Lung (tissue), 16 donors: ENCODE data around the gene DDRGK1. TPM values are rescaled to one million over a fixed set of nuclear protein-coding genes. Genes with fewer than 3 reads are reported as not detected.

Source experiments
- ATAC-seq: fragments of 200-7000 bp; cut with Tn5 transposase; one replicate; pipeline ENCODE4 v1.9.1; 2020; ENCODE audit warnings: moderate number of reproducible peaks; ENCODE audit not compliant: insufficient read depth, low FRiP score
- DNase-seq, 3 donors: peaks; one replicate each; pipeline ENCODE4 v3.0.0-alpha.2; 2013 to 2017
- H3K27ac ChIP-seq, 2 donors: one replicate each; pipeline ENCODE4 v1.5.1; 2013; ENCODE audit warnings: mild to moderate bottlenecking in 2 of 2, moderate library complexity in 2 of 2, control low read depth in 1 of 2, inconsistent platforms in 1 of 2, low read depth in 1 of 2, low read length in 1 of 2
- H3K27me3 ChIP-seq, 3 donors: one replicate each; pipeline ENCODE4 v1.5.1; 2013; ENCODE audit warnings: low read length in 2 of 3; ENCODE audit not compliant: control insufficient read depth in 3 of 3, insufficient read depth in 3 of 3
- H3K36me3 ChIP-seq, 4 donors: one replicate each; pipeline ENCODE4 v1.5.1; 2013; ENCODE audit warnings: low read length in 4 of 4, mild to moderate bottlenecking in 1 of 4, moderate library complexity in 1 of 4; ENCODE audit not compliant: control insufficient read depth in 4 of 4, insufficient read depth in 4 of 4
- H3K4me1 ChIP-seq, 5 donors: one replicate each; pipeline ENCODE4 v1.5.1; 2013; ENCODE audit warnings: low read length in 5 of 5, mild to moderate bottlenecking in 2 of 5, moderate library complexity in 1 of 5; ENCODE audit not compliant: control insufficient read depth in 5 of 5, insufficient read depth in 5 of 5
- H3K4me3 ChIP-seq: one replicate; pipeline ENCODE4 v1.5.1; 2013; ENCODE audit warnings: mild to moderate bottlenecking, control low read depth, moderate library complexity
- H3K9ac ChIP-seq, 2 donors: one replicate each; pipeline ENCODE4 v1.5.1; 2013; ENCODE audit warnings: low read length in 2 of 2, control low read depth in 1 of 2; ENCODE audit not compliant: insufficient read depth in 1 of 2
- H3K9me3 ChIP-seq, 4 donors: one replicate each; pipeline ENCODE4 v1.5.1; 2013; ENCODE audit warnings: low read length in 3 of 4, mild to moderate bottlenecking in 1 of 4, moderate library complexity in 1 of 4; ENCODE audit not compliant: control insufficient read depth in 4 of 4, insufficient read depth in 3 of 4
- CTCF ChIP-seq: IDR thresholded peaks from 2 replicates; pipeline ENCODE4 v1.5.1; 2012; ENCODE audit warnings: mild to moderate bottlenecking; ENCODE audit errors: control extremely low read depth, extremely low read depth
- WGBS, 2 donors: extraction: QIAGEN DNeasy Blood & Tissue Kit; methylation state at CpG; one replicate each; pipeline ENCODE4 v1.1.7; 2013; 5-methylcytosine and 5-hydroxymethylcytosine counted together
- long read RNA-seq, 5 donors: transcript quantifications; one replicate each; lab custom pipeline, GENCODE V29; 2026
- polyA plus RNA-seq, 2 donors: library from polyadenylated mRNA; stranded (reverse); fragments of 200-250 nt; gene quantifications; one replicate each; pipeline ENCODE4 v1.2.1, GENCODE V29; 2013
- total RNA-seq, 2 donors: library from RNA; depleted of rRNA in 1 of 2; stranded (reverse); fragments of >200 nt in 1 of 2; gene quantifications; one replicate each; pipeline ENCODE4 v1.2.1, GENCODE V29; 2014 to 2021
- donor health status: control.
- donor health status: control.
- donor health status: Bipolar disorder and iron deficiency.
- donor health status: healthy.
- donor health status: DM: yes; HTN: yes; CAD: no.

The DDRGK1 gene
- 10 to 100 TPM; 44.3 to 95.1 TPM for total RNA-seq
- 10 to 100 TPM; 78.2 to 93.6 TPM for polyA plus RNA-seq
- long read RNA-seq, donor 1, transcript DDRGK1-201 (9 exons, 1,306 nt), result major isoform, 15 of 76 reads
- long read RNA-seq, donor 1, partial matches to known transcripts, result 28 of 76 reads
- long read RNA-seq, donor 1, other reads (novel, unspliced or antisense), result 30 of 76 reads
- long read RNA-seq, donor 2, transcript DDRGK1-204 (2 exons, 865 nt), result major isoform, 7 of 15 reads
- long read RNA-seq, donor 2, transcript DDRGK1-201 (9 exons, 1,306 nt), result minor isoform, 6 of 15 reads
- long read RNA-seq, donor 2, partial matches to known transcripts, result 0 of 15 reads
- long read RNA-seq, donor 2, other reads (novel, unspliced or antisense), result 0 of 15 reads
- long read RNA-seq, donor 3, transcript DDRGK1-201 (9 exons, 1,306 nt), result major isoform, 9 of 19 reads
- long read RNA-seq, donor 3, transcript DDRGK1-204 (2 exons, 865 nt), result minor isoform, 8 of 19 reads
- long read RNA-seq, donor 3, partial matches to known transcripts, result 0 of 19 reads
- long read RNA-seq, donor 3, other reads (novel, unspliced or antisense), result 0 of 19 reads
- long read RNA-seq, donor 4, partial matches to known transcripts, result 8 of 22 reads
- long read RNA-seq, donor 4, other reads (novel, unspliced or antisense), result 7 of 22 reads
- long read RNA-seq, donor 5, transcript DDRGK1-201 (9 exons, 1,306 nt), result major isoform, 19 of 29 reads
- long read RNA-seq, donor 5, partial matches to known transcripts, result 9 of 29 reads
- long read RNA-seq, donor 5, other reads (novel, unspliced or antisense), result 0 of 29 reads

DNA sequence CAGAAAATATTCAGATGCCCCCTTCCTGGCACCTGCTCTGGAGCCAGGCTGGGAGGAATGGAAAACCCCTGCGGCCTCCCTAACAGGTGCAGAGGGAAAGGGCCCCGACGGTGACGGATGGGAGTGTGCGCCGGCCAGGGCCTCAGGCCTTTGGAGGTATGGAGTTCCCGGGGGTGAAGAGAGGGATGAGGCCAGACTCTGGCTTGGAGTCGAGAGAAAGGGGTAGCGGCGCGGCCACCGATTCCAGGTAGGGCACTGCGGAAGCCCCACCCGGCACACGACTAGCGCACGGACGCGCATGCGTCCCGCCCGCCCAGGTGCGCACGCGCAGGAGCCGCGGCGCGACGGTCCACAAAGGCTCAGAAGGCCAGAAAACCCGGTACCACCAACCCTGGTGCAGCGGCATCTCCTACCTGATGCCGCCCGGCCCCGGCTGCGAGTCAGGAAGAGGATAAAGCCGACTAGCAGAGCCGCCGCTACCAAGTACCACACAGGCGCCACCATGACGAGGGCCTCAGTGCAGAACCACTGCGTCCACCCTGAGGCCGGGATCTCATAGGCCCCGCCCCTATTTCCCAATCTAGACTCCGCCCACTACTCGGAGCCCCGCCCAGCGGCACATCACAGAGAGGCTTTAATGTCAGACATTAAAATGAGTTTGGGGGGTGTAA is at the start of gene DDRGK1:
TSS of gene DDRGK1 (minus strand) at position 559 of the 671 bp plus-strand sequence. CDS start at position 504, 55 bp downstream.
- Histone ChIP-seq H3K9me3 (no peaks in the 10 kb centered on the region), H3K27me3 (no peaks in the 10 kb centered on the region), H3K9ac (peak within 1 kb of the TSS; percentile 77 to 82), H3K36me3 (peaks cover 0 to 15% (median 12%) of the 10 kb centered on the region in 4 donors), H3K4me1 (peaks cover 0 to 20% (median 0%) of the 10 kb centered on the region in 5 donors), H3K4me3 (peak within 1 kb of the TSS; percentile 82), H3K27ac (peak within 1 kb of the TSS; percentile 93 to 95)
- peak; percentile 86 to 91 (median 91) for DNase-seq
- TF ChIP-seq CTCF, result no peak
- ATAC-seq, result peak; percentile 90
- 0 to 1% methylated on average over 42 to 48 of the region's 48 CpGs for WGBS, 2 donors

DNA sequence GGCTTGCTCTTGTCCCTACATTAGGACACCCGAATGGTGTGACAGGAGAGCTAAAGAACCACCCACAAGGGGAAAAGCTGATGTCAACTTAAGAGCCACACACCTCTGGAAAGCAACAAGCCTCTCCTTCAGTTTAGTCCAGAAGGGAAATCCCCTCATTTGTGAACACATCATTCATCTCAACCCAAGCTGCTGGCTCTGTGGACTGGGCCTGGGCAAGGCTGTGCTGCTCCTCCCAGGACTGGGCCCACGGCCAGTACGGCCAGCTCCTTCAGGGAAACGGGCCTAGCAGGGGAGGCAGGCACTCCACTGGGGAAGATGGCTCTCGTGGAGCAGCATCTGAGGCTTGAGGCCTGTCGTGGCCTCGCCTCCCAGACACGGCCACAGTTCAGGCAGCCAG is 47.3 kb upstream of the DDRGK1 start:
- Histone ChIP-seq H3K9me3 (peaks cover 0 to 9% (median 0%) of the 10 kb centered on the region in 4 donors), H3K4me3 (no peak overlapping the region), H3K9ac (no peak overlapping the region), H3K27me3 (peaks cover 0 to 23% (median 8%) of the 10 kb centered on the region in 3 donors), H3K27ac (no peak overlapping the region), H3K36me3 (peaks cover 17 to 41% (median 31%) of the 10 kb centered on the region in 4 donors), H3K4me1 (peaks cover 0 to 11% (median 0%) of the 10 kb centered on the region in 5 donors)
- DNase-seq (peak in 1 of 3 donors; percentile 61), ATAC-seq (no peak)
- no peak for TF ChIP-seq CTCF
- 73 to 90% methylated on average over 8 of the region's 8 CpGs for WGBS, 2 donors

- Histone ChIP-seq H3K4me1 (peaks cover 0 to 11% (median 0%) of the 10 kb centered on the region in 5 donors), H3K27me3 (peaks cover 0 to 26% (median 8%) of the 10 kb centered on the region in 3 donors), H3K4me3 (no peak overlapping the region), H3K9ac (no peak overlapping the region), H3K9me3 (peaks cover 0 to 6% (median 0%) of the 10 kb centered on the region in 4 donors), H3K27ac (no peak overlapping the region), H3K36me3 (peaks cover 7 to 26% (median 19%) of the 10 kb centered on the region in 4 donors)
- DNase-seq (no peak), ATAC-seq (no peak)
- WGBS, 2 donors, result 78 to 84% methylated on average over 10 of the region's 10 CpGs
- no peak for TF ChIP-seq CTCF
Observed at GRCh38 chr20:3250091-3250504, 45.6 kb upstream of the DDRGK1 start.
